Measurements from ENCODE around the gene PRODH2.

DNA sequence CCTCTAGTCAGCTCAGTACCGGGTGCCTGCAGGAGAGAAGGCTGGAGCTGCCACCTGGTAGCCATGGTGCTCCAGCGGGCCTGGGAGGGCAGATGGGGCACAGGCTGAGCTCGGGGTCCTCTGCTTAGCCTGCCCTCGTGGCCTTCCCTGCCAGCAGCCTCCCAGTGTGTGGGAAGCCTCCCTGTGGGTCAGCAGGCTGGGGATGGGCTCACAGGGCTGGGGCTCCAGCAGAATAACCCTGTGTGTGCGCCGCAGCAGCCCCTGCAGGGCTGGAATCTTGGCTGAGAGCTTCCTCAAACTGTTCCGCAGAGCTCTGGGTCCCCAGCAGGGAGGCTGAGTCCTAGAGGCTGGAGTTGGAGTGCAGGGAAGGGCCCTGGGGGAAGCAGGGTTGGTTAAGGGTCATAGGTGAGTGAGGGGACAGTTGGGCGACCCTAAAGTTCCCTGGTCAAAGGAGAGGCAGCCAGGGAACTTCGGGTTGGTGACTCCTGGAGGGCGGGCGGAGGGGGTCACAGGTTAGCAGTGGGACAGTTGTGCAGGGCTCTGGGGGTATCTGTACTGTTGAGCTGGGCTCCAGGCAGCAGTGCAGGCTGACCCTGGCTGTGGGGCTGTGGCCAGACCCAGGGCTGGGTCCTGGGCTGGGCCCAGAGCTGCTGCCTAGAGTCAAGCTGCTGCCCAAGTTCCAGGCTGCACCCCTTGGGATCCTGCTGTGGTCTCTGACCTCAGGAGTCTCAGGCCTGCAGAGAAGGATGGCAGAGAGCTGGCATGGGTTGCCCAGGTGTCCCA is 23.3 kb downstream of the PRODH2 start:
- TF ChIP-seq CTCF (IDR thresholded peaks at IDR 0.05; ENCODE audit: poor library complexity) = no peak
- no peak for TF ChIP-seq EZH2phosphoT487 (IDR thresholded peaks at IDR 0.05; ENCODE audit: low read depth, severe bottlenecking, unreplicated experiment)

Data from hepatocyte (in vitro differentiated cells).